GM21619 (cell line): Measurements from ENCODE around the gene KAZALD1.

Experiments
- ATAC-seq: cut with Tn5 transposase; IDR thresholded peaks from one replicate; pipeline ENCODE4 v1.9.1; 2021; ENCODE audit not compliant: unreplicated experiment

KAZALD1 gene

DNA sequence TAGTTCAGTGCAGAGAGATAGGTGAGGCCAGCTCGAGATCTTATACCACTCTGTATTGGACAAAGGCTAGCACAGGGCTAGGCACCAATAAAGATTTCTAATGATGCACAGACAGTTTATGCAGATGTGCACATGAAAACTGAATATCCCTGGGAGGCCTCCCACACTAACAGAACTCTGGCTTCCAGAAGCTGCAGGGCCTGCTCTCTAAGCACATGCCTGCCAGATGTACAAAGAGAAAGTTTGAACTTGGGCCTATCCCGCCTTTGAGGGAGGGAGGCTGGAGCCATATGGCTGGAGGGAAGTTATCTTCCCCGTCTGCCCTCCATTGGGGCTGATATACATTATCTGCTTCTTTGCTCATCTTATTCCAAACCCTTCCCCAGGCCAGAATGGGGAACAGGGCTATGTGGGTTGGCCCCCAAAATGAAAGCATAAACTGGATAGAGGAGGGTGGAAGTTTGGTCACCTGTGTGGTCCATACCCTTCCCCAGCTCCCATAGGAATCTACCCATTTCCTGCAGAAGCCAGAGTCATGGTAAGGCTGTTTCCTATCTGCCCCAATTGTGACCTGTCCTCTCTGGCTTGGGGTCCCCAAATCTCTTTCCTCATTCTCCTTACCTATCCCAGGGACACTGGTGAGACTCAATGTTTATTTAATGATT, 3.8 kb downstream of the KAZALD1 start:
- ATAC-seq = no peak

DNA sequence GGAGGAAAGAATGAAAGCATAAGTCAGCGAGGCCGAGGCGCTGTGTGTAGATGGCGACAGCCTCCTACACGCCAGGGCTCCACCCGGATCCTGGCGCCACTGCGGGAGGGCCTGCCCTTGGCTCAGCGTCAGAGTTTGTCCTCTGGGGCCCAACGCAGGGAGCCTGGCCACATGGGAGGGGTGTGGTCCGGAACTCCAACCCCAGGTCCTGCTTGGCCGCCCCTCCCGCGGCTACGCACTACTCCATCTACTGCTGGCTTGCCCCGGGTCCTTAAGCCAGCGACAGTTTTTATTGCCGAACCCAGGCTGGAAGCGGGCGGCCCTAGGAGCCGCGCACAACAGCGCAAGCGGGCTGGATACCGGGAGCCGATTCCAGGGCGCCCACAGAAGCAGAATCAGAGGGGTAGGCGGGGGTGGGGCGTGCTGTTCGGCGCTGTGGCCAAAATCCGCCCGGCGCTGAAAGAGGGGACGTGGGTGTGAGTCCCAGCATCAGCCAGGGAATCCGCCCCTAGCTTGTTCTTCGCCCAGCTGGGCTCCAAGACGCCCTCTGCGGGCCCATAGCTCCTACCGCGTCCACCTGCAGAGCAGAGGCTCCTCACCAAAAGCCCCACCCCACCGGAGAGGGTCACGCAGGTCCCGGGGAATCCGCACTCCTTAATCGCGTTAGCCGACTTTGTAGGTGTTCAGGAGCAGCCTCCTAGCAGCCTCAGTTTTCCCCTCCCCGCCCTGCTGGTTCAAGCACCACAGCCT, 4.5 kb downstream of the KAZALD1 start:
- ATAC-seq = peak; percentile 37

DNA sequence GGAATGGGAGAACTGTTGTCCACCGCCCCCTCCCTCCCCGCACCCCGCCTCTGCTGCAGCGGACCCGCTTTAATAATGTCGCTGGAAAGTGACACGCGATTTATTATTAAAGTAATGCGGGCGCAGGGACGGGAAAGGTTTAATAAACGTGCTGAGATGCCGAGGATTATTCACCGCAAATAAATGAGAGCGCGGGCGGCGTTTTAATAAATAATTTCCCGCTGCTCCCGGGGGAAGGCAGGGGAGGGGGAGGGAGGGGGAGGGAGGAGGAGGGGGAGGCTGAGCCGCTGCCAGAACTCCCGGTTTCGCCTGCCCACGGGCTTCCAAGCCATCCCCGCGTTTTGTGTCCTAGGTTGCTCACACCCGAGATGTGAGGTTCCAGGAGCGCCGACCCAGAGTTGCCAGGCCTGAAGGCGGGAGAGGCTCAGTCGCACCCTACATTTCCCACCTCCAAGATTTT, 5.1 kb downstream of the KAZALD1 start:
- no peak for ATAC-seq

DNA sequence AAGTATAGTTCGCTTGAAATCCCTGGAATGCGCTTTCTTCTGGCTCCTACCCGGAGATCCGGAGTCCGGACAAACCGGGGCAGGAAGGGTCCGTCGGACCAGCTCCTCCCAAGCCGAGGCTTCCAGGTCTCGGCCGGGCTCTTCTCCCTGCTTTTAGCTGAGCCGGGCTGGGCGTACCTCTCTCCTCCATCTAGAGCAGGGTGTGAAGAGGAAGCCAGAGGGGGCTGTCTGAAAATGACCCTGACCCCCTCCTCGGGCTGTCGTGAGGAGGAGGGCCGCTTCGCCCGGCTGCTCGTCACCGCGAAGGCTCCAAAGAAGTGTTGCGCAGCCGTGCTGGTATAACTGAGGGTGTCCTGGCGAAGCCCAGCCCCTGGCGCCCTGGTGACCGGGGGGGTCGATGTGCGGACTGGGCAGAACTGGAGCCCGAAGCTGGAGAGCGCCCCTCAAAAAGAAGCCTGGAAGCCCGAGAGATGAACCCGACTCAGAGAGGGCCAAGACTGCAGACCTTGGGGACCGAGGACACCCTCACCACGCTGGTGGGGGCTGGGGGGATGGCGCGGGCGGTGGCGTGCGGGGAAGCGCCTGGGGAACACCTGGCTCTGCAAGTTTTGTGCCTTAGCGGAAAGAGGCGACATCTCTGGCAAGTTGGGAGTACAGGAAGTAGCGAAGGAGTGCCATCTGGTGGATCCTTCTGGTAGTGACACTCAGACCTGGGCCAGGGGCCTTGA, 5.7 kb downstream of the KAZALD1 start:
- peak; percentile 43 for ATAC-seq

DNA sequence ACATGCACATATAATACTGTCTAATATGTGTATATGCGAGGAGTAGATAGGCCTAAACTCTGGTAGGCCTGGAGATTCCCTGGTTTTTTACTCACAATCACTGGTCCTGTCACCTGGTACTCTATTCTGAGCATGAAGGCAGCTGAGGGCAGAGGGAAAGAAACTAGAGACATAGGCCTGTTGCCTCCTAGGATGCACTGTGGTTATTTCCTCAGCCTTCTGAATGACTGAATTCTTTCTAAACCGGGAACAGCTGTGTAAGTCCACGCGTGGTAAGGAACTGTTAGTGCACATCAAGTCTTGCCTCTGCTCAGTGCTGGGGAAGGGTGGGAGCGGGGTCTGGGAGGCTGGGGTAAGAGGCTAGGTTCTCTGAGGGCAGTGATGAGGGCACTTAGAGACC, 7.7 kb downstream of the KAZALD1 start:
- no peak for ATAC-seq

DNA sequence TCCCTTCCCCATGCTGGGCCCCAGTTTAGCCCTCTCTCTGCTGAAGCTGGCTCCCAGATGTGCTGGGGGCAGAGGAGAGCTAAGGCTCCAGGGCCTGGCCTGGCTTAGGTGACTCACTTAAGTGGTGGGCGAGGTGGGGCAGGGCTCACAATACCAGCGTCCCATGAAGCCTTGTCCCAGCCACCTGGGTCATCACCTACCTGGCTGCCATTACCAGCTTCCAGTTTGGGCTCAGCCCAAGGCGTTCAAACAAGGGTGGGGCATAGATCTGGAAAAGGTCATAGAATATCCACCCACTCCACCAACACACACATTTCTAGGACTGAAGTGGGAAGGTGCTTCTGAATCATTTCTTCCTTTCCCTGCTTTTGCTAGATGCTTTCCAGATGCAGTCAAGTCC, 8.3 kb downstream of the KAZALD1 start:
- ATAC-seq = no peak

DNA sequence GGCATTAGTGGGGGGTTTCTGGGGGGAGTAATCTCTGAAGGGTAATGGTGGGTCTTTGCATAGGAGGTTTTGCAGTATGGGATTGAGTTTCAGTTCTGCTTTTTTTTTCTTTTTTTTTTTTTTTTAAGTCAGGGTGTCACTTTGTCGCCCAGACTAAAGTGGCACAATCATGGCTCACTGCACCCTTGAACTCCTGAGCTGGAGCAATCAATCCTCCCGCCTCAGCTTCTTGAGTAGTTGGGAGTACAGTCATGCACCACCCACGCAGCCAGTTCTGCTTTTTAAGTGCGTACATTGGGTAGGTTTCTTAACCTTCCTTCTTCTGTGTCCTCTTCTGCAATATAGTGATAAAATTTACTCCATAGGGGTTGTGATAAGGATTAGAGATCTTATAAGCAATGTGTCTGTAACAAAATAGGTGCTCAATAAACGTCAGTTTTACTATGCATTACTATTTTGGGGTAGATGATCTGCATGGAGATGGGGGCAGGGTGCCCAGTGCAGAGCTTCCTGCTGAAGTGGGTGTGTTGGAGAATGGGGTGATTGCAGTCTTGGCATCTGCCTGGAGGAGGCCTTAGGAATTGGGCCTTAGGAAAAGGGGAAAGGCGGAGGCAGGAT, 9.6 kb downstream of the KAZALD1 start:
- ATAC-seq = no peak

DNA sequence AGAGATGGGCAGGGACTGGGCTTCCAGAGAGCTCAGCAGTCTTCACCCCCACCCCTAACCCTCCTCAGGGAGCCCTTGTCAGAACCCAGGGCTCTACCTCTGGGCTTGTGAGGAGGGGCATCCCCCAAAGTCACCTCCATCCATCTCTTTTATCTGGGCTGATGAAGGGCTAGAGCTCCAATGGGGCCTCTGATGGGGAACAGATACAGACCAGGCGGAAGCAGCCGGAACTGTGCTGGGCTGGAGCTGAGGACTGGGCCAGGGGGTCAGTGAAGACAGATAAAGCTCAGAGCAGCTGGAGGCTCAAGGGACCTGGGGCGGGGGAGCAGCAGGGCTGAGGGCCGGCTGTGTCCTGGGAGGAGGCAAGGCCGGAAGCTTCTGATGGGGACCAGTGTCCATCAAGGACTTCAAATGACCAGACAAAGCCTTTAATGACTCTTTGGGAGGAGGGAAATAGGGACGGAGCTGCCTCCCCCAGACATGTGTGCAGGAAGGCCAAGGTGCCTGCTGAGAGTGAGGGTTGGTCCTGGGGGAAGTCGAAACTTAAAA, 10.2 kb downstream of the KAZALD1 start:
- no peak for ATAC-seq

DNA sequence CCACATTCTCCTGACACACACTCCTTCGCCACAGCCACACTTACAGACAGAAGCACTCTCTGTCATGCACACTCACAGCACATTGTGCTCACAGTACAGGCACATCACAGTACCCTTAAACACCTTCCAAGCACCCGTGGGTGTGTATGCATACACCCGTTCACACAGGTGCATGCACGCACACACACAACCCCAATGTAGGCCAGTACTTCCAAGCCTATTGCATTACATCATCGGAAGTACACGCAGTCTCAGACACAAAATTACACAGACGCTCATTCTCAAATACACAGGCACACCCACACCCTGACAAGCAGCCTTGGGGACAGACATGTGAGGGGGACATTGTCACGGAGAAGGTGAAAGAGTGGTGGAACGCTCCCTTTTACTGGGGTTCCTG, 11.1 kb downstream of the KAZALD1 start:
- no peak for ATAC-seq

DNA sequence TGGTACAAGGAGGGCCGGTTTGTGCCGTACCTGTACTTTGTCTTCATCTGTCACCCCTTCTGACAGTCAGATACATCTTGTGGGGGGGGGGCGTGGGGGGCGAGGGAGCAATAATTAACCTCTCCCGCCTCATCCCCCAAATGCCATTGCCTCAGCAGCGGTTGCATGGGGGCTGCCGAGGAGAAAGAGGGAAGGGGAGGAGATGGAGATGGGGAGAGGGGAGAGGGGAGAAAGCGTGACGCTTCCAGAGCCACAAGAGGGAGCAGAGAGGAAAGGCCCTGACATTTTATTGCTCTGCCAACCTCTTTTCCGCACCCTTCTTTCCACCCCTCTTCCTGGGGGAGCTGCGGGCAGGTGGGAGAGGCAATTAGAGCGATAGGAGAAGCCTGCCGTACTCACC, 11.8 kb downstream of the KAZALD1 start:
- ATAC-seq = no peak

DNA sequence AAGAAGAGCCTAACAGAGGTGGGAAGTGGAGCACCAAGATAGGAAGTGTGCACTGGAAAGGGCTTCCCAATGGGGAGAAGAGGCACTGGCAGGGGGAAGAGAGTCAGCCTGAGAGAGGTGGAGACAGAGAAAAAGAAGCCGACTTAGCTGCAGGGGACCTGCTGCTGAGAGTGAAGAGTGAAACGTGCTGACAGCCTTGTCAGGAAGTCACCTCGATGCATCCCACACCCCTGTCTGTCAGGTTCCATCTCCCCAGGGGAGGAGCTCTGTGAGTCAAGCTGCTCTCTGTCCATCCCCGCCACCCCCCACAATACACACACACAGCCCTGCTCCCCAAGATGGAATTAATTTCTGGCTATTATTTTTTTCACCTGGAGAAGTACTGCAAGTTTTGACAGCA, 14.0 kb downstream of the KAZALD1 start:
- no peak for ATAC-seq

DNA sequence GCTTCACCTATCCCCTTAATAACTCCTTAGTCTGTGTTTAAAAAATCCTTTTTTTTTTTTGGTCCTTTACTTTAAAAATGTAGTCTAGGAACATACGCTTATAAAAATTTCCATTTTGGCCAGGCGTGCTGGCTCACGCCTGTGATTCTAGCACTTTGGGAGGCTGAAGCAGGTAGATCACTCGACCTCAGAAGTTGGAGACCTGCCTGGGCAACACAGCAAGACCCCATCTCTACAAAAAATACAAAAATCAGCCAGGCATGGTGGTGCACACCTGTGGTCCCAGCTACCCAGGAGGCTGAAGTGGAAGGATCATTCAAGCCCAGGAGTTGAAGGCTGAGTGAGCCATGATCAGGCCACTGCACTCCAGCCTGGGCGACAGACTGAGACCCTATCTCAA, 14.8 kb downstream of the KAZALD1 start:
- ATAC-seq = no peak

DNA sequence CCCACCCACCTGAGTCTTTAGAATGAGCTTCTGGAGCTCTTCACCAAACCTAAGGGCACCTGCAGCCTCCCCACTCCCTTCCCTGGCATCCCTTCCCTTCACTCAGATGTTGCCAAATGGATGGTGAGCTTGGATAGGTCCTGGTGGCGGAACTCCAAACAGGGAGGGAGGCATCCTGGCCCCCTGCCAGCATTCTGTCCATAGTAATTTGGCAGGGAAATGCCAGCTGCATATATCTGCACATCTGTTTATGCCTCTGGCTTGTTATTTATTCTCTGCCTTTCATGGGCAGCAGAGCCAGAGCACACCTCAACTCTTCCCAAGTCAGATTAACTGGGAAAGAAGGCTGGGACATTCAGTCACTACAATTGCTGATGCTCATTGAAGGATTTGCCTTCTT, 18.1 kb downstream of the KAZALD1 start:
- no peak for ATAC-seq

DNA sequence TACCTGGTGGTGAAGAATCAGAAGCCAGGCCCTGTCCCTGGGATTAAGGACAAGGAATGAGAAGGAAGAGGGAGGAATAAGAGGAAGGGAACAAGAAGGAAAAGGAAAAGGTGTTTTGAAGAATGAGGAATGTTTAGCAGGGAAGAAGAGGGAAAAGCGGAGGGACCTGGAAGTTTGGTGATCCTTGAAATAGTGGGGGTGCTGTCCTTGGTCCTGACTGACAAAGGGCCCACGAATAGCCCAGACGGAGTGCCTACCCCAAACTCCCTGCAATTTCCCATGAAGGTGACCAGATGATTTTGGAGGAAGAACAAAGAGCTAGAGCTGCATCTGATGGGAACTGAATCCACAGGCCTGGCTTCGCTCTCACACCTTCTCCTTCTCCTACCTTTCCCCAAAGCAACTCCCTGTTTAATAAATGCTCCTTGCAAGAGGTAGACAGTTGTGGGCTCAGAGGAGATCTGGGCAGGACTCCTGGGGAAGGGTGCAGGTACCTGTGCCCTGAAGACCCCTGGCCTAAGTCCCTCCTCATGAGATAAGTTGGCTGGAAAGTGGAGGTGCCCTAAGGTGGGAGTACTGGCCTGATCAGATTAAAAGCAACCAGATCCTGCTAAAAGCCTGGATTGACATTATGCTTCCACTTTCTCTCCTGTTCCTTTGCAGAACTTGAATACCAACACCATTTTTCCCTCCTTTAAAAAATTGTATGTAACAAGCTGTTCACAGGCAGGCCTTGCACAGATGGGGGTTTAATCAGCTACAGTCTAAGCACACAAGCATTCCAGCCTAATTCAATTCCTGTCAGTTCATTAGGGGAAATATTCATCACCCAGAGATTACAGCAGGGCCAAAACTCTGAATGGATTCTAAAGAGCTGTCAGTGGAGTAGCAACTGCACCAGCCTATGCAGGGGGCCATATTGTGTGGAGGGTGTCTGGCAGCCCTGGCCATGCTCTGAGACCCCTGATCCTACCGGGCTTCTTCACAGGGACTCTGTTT, 19.4 kb downstream of the KAZALD1 start:
- ATAC-seq = no peak

DNA sequence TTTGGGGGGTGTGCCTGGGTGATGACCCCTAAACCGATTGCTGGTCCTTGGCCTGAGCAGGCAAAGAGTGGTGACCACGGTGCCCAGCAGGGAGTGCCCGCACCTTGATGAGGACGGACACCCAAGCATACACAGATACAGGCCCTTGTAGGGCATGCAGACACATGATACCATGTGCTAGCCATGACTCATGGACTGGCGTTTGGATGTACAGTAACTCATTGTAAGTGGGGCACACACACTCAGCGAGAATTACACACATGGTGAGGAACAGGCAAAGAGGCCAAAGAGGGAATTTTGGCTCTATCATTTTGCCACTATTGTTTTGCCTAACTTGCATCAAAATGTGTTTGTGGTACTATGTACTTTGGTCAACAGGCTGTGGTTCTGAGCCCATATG, 24.1 kb downstream of the KAZALD1 start:
- ATAC-seq = no peak

DNA sequence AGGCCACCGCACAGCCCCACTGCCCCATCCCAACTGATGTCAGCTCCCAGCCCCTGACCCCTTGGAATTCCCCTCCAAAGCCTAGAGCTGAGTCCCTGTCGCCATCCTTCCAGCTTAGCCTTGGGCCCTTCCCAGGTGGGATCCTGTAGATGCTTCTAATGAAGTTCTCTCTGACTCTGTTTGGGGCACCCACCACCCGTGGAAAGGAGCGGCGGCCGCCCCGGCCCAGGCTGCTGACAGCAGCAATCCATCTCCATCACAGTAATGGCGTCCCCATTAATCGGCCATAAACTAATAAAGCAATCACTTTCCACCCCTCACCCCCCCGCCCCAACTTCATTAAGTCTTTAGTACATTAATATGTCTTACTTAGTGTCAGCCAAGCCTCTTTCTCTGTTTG, 25.6 kb downstream of the KAZALD1 start:
- no peak for ATAC-seq

DNA sequence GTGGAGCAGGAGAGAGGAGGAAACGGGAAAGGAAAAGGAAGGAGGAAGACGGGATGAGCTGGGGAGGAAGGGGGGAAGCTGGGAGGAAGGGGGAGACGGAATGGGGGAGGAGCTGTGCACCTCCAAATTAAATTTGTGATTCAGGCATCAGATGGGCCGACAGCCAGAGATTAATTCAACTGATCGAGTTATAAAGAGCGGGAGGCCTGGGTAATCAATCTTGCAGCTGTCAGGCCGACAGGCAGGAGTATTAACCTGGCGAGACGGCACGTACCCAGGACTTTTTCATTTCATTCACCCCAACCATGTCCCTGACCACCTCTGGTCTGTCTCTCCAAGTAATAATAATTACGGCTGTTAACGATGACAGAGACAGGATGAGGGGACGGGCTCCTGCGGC, 26.2 kb downstream of the KAZALD1 start:
- no peak for ATAC-seq

DNA sequence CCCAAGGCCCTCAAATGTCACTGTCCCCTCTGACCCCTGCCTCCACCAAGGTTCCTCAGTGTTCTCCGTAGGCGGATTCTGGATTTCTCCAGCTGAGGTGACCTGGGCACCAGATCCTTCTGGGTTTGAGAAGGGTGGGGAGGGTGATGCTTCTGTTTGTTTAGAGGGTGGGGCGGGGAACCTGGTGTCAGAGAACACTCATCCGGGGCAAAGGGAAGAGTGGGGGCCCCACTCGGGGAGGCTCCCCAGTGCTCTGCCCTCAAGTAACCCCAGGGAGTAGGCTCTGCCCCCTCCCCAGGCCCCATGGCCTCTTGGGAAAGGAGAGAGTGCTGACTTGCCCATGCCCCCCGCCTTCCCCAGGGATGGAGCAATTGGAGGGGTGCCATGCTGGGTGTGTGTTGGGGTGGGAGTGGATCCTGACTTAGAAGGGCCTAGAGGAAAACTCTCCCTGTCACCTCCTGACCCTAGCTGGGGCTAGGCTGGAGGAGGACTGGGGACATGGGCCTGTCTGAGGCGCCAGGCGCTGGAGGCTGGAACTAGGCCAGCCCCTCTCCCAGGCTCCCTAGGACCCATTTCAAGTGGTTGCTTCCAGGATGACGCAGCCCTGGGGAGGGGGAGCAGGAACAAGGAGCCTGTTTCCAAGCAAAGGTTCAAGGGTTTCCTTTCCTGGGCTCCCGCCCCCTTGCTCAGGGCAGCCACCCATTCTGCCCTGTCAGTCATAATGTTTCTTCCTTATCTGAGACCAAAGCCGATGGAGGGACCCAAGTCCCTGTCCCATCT, 27.9 kb downstream of the KAZALD1 start:
- ATAC-seq = no peak

DNA sequence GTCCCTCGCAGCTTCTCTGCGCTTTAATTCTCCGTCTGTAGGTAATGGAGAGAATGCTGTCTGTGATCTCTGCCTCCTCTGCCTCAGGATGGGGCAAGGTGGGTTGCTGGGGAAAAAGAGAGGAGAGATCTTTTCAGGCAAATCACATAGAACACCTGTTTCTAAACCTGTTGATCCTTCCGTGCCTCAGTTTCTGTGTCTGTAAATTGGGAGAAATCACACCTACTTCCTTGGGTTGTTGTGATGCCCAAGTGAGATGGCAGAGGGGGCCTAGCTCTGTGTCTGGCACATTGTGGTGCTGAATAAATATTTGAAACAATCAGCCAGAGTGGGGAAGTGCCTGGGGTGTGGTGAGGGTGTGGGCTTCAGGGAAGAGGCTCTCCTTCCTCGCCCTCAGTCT, 28.8 kb downstream of the KAZALD1 start:
- no peak for ATAC-seq
